Adrenal gland (tissue), 5 donors: ENCODE results near the gene CYS1.

ENCODE experiments used
- CTCF ChIP-seq, 6 experiments: fragments of 450-650 bp in 4 of 6; fragments of 200-600 bp in 2 of 6; sonication (generic) in 1 of 6; IDR thresholded peaks; 1 replicate in 5 of 6; 2 replicates in 1 of 6; pipeline versions ENCODE4 v1.5.1 to v1.8.0; 2016 to 2021; ENCODE audit warnings: antibody characterized with exemption in 6 of 6, mild to moderate bottlenecking in 2 of 6, moderate library complexity in 1 of 6
- POLR2A ChIP-seq, 2 donors: fragments of 450-650 bp; IDR thresholded peaks; one replicate each; pipeline ENCODE4 v1.6.1; 2017; ENCODE audit warnings: antibody characterized with exemption in 2 of 2, mild to moderate bottlenecking in 2 of 2, moderate library complexity in 1 of 2
- donor health status: DM: no; HTN: no; CAD: no.

DNA sequence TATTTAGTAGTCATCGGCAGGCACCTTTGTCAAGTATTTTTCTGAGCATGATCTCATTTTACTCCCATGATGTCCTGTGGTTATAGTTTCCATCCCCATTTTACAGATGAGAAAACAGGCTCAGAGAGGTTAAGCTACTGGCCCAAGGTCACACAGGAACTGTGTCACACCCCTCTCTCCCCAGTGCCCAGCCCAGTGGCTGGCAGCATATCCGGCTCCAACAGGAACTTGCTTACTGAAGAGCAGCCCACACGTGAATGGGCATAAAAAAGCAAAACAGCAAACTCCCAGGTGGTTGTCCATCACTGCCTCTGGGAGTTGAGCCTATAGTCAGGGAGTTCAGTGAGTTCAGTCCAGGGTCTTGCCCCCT lies 45.2 kb downstream of the CYS1 start:
- TF ChIP-seq CTCF (IDR thresholded peaks at IDR 0.05) (no peak), POLR2A (IDR thresholded peaks at IDR 0.05) (no peak)
